ENCODE measurements around the gene DNAH7. TPM values are rescaled to one million over a fixed set of nuclear protein-coding genes. Genes with fewer than 3 reads are reported as not detected.

DNAH7 gene
- total and polyA plus RNA-seq, 2 of the 4 experiments (the other 2 are of a cell fraction) = 0.22 to 0.36 TPM

DNA sequence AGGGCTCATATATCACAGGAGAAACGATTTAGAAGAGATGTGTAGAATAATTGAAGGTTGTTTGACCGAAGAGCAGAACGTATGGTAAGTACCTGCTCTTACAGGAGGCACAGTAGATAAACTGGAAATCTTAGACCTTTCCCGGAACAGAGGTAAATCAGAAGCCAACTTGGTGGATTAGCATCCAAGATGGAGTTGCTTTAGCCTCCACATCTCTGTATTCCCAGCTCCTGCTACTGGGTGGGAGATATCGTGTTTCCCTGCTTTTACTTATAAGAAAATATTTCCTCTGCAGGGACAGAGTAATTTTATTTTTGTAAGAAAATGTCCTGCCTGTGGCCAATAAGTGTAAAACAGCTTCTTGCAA is 247.1 kb downstream of the DNAH7 start:
- Histone ChIP-seq H3K56ac (ENCODE audit: extremely low read depth, insufficient read depth, low read length) (no peak overlapping the region), H2AFZ (replicated peaks; ENCODE audit: low read length, poor library complexity) (no peak overlapping the region), H3K9ac (ENCODE audit: low read depth, low read length) (no peak overlapping the region), H3K9me1 (ENCODE audit: insufficient read depth, low read length) (peaks cover 3% of the 10 kb centered on the region; the same call in 1 of the 2 replicates), H3K23ac (ENCODE audit: low read depth, low read length) (no peak overlapping the region), H2BK120ac (ENCODE audit: low read depth, low read length) (peak overlapping the region; percentile 95), H3K14ac (replicated peaks; ENCODE audit: low read depth, low read length) (peak overlapping the region; percentile 48; the same call in 1 of the 2 replicates), H2AK9ac (replicated peaks; ENCODE audit: low read depth, low read length, poor library complexity) (no peak overlapping the region), H3K27me3 (ENCODE audit: control insufficient read depth, insufficient read depth, low read length) (no peaks in the 10 kb centered on the region), H3K4ac (ENCODE audit: low read depth, low read length) (peak overlapping the region; percentile 74), H3K18ac (ENCODE audit: low read depth, low read length) (no peak overlapping the region; the same call in 1 of the 2 replicates), H3K4me1 (ENCODE audit: control insufficient read depth, insufficient read depth, low read length) (peaks cover 9% of the 10 kb centered on the region), H3K4me3 (ENCODE audit: insufficient read depth, low read depth, low read length) (no peak overlapping the region), H4K5ac (ENCODE audit: low read depth, low read length) (no peak overlapping the region), H3K27ac (ENCODE audit: insufficient read depth, low read length) (no peak overlapping the region), H3K36me3 (ENCODE audit: control insufficient read depth, insufficient read depth, low read length) (no peaks in the 10 kb centered on the region), H2BK15ac (ENCODE audit: low read depth, low read length) (peak overlapping the region; percentile 90; the same call in 2 of the 3 replicates), H3K4me2 (ENCODE audit: low read depth, low read length) (no peak overlapping the region), H4K8ac (ENCODE audit: low read depth in 2 of 2, low read length in 2 of 2) (peak overlapping the region; percentile 67 to 80; a peak in 3 of 4 replicates), H4K20me1 (ENCODE audit: insufficient read depth, low read length) (no peaks in the 10 kb centered on the region), H2BK5ac (ENCODE audit: low read depth, low read length, poor library complexity, severe bottlenecking) (no peak overlapping the region), H4K91ac (ENCODE audit: insufficient read depth, low read depth, low read length) (peak overlapping the region; percentile 63), H2AK5ac (ENCODE audit: low read depth, low read length) (peak overlapping the region; percentile 47; the same call in 1 of the 2 replicates), H3K79me1 (ENCODE audit: low read depth in 1 of 2, low read length in 2 of 2) (no peaks in the 10 kb centered on the region), H3K9me3 (ENCODE audit: control insufficient read depth, insufficient read depth, low read length) (no peaks in the 10 kb centered on the region), H2BK20ac (ENCODE audit: low read depth, low read length) (peak overlapping the region; percentile 90)
- no CpG with 5 or more reads among the region's 5 CpGs for WGBS, 2 experiments (ENCODE audit: extremely low coverage in 2 of 2, insufficient read length in 1 of 2)
- in situ Hi-C loops (cut with MboI; ENCODE audit: low sequenced_read_pairs) (no loop called here), intact Hi-C loops (cut with micrococcal nuclease) (loop anchor here (5.0 to 10.0 kb wide), 2 partner anchors 76 to 137 kb away; no protein-coding TSS in a partner anchor), dilution Hi-C loops (cut with HindIII; ENCODE audit: low sequenced_read_pairs, unreplicated experiment) (no loop called here)
- DNase-seq = no peak
- BruUV-seq (replicated peaks) = no TSS peak
- POLR2A ChIA-PET (ENCODE audit: unreplicated experiment) = no interaction called here
- CTCF ChIA-PET = interaction anchor here (0.7 kb wide), 1 partner anchor 76 kb away, joined by 3 read pairs; no protein-coding TSS in a partner anchor
- TF ChIP-seq, protein P1, sequence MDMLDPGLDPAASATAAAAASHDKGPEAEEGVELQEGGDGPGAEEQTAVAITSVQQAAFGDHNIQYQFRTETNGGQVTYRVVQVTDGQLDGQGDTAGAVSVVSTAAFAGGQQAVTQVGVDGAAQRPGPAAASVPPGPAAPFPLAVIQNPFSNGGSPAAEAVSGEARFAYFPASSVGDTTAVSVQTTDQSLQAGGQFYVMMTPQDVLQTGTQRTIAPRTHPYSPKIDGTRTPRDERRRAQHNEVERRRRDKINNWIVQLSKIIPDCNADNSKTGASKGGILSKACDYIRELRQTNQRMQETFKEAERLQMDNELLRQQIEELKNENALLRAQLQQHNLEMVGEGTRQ (IDR thresholded peaks at IDR 0.05; ENCODE audit: low read depth, low read length) = no peak
- TF ChIP-seq MAZ (IDR thresholded peaks at IDR 0.05; ENCODE audit: borderline replicate concordance, low read depth, low read length) (no peak), SMC3 (IDR thresholded peaks at IDR 0.05; ENCODE audit: low read depth, low read length) (no peak), CEBPB (IDR thresholded peaks at IDR 0.05; ENCODE audit: low read depth, low read length) (no peak), RAD21 (IDR thresholded peaks at IDR 0.05; ENCODE audit: low read length) (no peak), FOS (IDR thresholded peaks at IDR 0.05; ENCODE audit: low read depth, low read length) (no peak), RCOR1 (IDR thresholded peaks at IDR 0.05; ENCODE audit: insufficient replicate concordance, low read length) (no peak), POLR2A (IDR thresholded peaks at IDR 0.05; ENCODE audit: low read depth, low read length) (no peak), BHLHE40 (IDR thresholded peaks at IDR 0.05; ENCODE audit: low read depth, low read length) (no peak), MAFK (IDR thresholded peaks at IDR 0.05; ENCODE audit: low read depth, low read length) (no peak), RFX5 (IDR thresholded peaks at IDR 0.05; ENCODE audit: low read depth, low read length) (no peak)
- TF ChIP-seq, protein P2, sequence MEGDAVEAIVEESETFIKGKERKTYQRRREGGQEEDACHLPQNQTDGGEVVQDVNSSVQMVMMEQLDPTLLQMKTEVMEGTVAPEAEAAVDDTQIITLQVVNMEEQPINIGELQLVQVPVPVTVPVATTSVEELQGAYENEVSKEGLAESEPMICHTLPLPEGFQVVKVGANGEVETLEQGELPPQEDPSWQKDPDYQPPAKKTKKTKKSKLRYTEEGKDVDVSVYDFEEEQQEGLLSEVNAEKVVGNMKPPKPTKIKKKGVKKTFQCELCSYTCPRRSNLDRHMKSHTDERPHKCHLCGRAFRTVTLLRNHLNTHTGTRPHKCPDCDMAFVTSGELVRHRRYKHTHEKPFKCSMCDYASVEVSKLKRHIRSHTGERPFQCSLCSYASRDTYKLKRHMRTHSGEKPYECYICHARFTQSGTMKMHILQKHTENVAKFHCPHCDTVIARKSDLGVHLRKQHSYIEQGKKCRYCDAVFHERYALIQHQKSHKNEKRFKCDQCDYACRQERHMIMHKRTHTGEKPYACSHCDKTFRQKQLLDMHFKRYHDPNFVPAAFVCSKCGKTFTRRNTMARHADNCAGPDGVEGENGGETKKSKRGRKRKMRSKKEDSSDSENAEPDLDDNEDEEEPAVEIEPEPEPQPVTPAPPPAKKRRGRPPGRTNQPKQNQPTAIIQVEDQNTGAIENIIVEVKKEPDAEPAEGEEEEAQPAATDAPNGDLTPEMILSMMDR (conservative IDR thresholded peaks at IDR 0.05; ENCODE audit: low read depth, low read length) = no peak
- no peak for ATAC-seq (ENCODE audit: low read depth)

Measured in IMR-90 (cell line).